NK-92 (cell line): Measurements from ENCODE around the gene KLHL8.
"Not testable (repeated sequence)": the region's sequence is repeated elsewhere in the genome, so short reads cannot be mapped to it uniquely, and the experiment has no call there.

ENCODE experiments used
- DNase-seq: peaks from one replicate; lab custom pipeline; 2025; ENCODE audit not compliant: unreplicated experiment; lab: John Stamatoyannopoulos, UW

KLHL8 gene

DNA sequence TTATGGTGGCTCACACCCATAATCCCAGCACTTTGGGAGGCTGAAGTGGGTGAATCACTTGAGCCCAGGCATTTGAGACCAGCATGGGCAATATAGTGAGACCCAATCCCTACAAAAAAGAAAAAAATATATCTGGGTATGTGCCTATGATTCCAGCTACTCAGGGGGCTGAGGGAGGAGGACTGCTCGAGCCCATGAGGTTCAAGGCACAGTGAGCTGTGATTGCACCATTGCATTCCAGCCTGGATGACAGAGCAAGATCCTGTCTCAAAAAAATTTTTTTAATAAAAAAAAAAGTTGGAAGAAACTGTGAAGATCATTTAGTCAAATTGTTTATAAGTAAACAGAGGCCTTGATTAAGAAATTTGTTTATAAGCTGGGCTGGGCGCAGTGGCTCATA lies 39.7 kb downstream of the KLHL8 start:
- no peak for DNase-seq

DNA sequence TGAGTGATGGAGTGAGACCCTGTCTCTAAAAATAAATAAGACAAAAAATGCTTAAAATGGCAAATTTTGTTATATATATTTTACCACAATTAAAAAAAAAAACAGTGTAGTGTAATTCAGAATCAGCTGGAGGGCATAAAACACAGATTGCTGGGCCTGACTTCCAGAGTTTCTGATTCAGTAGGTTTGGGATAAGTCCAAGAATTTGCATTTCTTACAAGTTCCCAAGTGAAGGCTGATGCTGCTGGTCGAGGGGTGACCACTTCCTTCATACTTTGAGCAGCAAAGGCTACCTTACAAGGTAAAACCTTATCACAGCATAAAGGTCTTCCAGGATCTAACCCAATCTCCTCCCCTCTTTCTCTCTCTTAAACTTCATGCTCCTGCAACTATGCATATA lies 40.7 kb downstream of the KLHL8 start:
- no peak for DNase-seq

DNA sequence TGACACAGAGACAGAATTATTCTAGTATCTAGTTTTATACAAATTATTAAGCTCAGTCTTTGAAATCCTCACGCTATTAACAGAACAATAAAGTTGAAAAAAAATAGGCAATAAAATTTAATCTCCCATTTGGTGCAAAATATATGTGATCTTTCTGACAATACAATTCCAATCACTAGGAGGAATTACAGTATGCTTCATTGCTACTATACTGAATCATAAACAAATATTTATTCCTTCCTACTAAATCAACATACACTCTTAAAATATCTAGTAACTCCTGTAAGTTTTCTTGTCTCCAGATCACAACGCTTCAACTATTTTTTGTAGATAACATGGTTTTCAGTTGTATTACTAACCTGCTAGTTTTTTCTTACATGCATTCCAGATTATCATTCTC lies 45.7 kb downstream of the KLHL8 start:
- DNase-seq = no peak

GRCh38 chr4:87171944-87172343 lies 48.5 kb downstream of the KLHL8 start:
- DNase-seq = no peak

DNA sequence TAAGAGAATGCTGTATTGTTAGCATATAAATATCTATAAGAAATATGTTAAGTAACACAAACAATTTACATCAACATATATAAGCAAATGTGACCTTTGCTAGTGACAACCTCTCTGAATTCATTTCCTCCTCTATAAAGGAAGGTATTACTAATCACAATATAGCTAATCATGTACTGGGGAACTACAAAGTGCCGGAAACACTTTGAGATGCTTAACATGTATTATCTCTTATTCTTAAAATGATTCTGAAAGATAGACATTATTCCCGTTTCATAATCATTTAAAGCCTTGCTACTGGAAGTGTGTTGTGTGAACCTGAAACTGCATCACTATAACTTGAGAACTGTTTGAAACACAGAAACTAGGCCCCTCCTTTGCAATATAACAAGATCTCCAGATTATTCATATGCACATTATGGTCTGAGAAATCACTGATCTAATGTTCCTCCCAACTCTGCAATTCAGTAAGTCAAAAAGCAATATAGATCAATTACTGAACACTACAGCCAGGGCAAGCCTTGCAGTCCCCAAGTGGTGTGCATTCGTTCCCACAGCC lies 54.0 kb downstream of the KLHL8 start:
- DNase-seq = no peak

- no peak for DNase-seq
Measured at GRCh38 chr4:87165892-87166291, 54.5 kb downstream of the KLHL8 start.

- DNase-seq = no peak
Measured at GRCh38 chr4:87153078-87153870, 67.1 kb downstream of the KLHL8 start.

DNA sequence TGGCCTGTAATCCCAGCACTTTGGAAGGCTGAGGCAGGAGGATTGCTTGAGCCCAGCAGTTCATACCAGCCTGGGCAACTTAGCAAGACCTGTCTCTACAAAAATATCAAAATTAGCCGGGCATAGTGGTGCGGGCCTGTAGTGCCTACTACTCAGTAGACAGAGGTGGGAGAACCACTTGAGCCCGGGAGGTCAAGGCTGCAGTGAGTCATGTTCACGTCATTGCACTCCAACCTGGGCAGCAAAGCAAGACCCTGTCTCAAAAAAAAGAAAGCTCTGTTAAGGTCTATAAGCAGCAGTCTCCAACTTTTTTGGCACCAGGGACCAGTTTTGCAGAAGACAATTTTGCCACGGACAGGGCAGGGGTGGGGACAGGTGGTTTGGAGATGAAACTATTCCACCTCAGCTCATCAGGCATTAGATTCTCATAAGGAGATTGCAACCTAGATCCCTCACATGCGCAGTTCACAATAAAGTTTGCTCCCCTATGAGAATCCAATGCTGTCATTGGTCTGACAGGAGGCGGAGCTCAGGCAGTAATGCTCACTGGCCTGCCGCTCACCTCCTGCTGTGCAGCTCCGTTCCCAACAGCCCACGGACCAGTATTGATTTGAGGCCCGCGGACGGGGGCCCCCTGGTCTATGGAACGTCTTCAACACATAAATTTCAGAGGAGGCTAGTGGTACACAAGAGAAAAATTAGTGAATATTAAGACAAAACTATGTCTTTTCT lies 67.9 kb downstream of the KLHL8 start:
- DNase-seq = no peak

DNA sequence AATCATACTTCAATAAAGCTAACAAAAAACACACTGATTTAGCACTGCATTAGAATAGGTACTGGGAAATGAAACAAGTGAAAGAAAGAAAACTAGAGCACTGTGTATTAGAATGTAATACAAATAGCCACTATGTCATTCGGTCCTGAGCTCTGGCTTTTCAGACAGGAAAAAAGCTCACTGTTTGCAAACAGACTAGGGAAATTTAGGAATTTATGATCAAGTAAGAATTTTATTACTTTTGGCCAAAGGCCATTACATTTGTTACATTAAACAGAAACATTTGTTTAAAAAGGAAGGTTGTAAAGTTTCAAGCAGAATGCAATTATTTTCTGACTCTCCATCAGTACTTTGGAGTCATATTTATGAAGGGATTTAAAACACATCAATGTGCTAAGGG lies 68.7 kb downstream of the KLHL8 start:
- no peak for DNase-seq

GRCh38 chr4:87150498-87151261 lies 69.7 kb downstream of the KLHL8 start:
- no peak for DNase-seq

DNA sequence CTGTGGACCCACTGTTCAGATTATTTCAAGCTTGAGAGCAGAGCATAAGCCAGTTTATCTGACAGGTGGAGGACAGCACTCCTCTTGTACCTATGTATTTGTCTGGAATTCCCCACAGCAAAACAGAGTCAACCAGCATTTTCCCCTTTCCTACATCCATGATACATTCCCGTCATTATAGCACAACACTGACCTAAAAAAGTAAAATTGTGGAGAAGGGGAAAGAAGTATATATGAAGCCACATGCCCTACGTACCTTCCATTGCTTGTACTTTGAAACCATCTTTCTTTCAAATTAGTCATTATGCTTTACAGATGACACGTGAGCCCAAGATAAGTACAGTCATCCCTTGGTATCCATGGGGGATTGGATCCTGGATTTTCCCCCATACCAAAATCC lies 73.3 kb downstream of the KLHL8 start:
- no peak for DNase-seq

DNA sequence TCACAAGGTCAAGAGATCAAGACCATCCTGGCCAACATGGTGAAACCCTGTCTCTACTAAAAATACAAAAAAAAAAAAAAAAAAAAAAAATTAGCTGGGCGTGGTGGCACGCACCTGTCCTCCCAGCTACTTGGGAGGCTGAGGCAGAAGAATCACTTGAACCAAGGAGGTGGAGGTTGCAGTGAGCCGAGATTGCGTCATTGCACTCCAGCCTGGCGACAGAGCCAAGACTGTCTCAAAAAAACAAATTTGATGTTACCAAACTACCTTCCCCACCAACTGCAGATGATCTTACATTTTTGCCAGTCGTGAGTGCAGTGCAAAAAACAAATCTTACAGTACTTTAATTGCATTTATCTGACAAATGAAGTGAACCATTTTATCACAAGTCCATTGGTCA lies 74.5 kb downstream of the KLHL8 start:
- DNase-seq = not testable (repeated sequence)

DNA sequence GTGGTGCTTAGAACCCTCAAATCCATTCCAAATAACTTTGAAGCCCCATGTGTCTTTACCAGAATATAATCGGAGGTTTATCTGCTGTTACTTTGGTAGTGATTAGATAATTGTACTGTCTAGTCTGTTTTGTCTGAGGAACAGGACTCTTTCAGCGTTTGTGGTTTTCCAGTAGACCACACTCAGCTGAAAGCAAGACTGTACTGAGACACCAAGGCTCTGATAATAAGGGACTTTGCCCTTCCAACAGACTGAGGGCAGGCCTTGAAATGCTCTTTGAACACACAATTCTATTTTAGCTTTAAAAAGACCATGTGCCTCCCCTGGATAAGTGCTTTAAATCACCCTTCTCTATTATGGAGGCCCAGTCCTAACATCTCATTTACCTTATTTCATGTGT lies 76.1 kb downstream of the KLHL8 start:
- no peak for DNase-seq

DNA sequence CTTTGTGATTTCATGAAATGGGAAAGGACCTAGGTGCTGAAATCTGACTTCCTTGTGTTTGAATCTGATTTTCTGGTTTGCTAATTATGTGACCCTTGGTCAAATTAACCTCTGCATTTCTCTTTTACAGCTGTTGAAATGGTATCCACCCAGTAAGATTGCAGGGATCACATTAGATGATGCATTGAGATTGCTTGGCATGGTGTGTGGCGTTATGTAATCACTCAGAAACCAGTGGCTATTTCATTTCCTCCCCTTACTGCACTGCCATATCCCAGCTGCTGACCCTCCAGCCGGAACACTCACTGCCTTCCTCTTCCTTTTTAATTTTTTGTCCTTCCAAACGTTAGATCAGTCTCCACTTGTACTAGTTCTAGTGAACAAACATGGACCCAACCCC lies 79.0 kb downstream of the KLHL8 start:
- no peak for DNase-seq

GRCh38 chr4:87134122-87134521 lies 86.3 kb downstream of the KLHL8 start:
- no peak for DNase-seq

DNA sequence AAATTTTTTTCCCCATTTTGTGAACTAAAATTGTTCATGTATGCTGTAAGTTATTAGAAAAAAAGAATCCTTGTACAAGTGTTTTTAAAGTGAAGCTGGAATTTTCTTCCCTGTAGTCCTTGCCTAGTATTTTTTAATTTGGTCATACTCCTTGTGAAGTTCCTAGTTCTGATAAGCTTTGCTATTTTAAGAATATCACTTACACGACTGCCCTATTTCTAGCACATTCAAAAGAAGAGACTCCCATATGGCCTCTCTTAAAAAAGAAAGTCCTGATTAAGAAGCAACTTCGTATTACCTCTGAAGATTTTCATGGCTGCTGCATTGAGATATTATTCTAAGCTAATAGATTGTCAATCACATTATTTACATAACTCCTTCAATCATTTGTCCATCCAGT lies 87.2 kb downstream of the KLHL8 start:
- no peak for DNase-seq

DNA sequence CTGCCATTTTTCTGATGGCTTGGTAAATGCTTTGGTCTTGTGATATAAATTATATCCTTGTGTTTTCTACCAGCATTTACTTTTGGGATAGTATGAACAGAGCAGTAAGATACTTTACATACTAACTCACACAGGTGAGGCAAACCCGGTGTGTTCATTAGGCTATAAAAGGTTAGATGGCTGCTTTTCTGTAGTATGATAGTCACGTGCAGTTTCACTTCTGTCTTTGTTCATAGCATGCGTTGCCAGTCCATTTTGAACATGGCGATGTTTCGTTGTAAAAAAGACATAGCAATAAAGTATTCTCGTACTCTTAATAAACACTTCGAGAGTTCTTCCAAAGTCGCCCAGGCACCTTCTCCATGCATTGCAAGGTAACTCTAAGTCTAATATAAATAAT lies 88.4 kb downstream of the KLHL8 start:
- DNase-seq = no peak

DNA sequence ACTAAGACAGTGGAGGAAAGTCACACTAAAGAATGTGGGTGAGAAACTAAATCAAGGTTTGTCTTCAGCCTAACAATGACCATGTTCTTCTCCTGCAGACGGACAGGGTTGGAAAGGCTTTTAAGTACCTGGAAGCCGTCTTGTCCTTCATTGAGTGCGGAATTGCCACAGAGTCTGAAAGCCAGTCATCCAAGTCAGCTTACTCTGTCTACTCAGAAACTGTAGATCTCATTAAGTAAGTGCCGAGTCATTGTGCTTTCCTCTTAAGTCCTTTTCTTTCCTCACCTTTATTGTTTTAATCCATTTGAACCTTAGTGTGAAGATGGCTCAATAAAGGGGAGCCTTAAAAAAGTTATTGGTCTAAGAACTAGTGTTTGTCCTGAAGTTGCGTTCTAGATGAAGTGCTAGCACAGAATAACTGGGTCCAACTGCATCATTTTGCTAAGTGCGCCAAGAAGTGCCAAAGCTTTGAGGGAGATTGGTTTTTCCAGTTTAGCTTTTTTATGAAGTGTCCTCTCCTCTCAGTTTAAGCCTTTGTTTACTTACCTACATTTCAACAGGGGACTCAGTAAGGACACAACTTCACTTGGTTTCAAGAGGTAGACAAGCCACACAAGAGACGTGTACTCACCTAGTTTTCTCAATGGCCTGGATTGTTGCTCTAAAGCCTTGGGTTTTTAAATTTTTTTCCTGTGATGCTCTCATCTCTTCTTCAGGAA lies 89.3 kb downstream of the KLHL8 start:
- no peak for DNase-seq

DNA sequence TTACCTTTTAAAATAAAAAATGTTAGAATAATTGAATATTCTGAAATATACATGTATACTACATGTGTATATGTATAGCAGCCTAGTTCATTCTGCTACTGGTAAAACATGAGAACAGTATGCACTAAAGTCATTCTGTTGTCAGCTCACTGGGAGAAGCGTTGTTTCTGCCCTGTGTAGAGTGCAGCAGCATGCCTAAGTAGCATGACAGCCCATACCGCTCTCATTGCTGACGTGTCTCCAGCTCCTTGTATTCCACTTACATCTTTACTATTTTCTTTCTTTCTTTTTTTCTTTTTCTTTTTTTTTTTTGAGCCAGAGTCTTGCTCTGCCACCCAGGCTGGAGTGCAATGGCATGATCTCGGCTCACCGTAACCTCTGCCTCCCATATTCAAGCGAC lies 90.7 kb downstream of the KLHL8 start:
- DNase-seq = no peak

- DNase-seq = no peak
Measured at GRCh38 chr4:87128006-87128705, 92.3 kb downstream of the KLHL8 start.
